ENCODE measurements around the gene GPR39. TPM values are rescaled to one million over a fixed set of nuclear protein-coding genes. Genes with fewer than 3 reads are reported as not detected.

The GPR39 gene
- total RNA-seq, 1 donor from 2014 or later, result not detected

DNA sequence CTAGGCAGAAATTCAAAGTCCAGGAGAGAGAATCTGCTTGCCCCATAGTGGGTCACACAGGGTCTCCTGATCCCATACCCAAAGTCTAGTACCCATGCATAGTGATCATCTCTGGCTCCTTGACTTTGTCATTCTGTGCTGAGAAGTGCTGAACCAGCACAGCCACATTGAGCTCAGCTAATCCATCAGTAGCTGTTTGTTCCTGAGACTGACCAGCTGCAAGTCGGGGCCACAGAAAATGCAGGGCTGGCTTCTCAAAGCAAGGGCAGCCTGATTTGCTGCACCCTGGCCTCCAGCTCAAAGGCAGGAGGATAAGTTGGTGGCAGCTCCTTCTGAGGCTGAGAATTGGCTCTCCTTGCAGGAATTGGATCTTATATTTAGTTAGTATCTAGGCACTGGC is 181.2 kb downstream of the GPR39 start:
- no peak for DNase-seq (ENCODE audit: low read depth, low spot score)

DNA sequence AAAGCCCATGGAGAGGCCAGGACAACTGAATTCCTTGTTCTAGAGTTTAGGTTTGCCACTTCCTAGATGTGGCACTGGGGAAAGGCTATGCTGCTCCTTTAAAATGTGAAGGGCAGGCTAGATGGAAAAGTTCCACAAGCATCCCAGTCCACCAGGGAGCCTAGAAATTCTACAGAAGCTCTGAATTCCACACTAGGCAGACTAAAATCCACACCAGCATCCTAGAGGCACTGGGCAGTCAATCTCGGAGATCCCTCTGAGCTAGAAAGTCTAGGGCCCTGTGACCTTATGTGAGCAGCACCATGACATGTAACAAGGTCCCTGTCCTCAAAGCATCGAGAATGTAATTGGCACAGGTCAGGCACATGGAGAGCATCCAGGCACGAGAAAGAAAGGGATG is 181.9 kb downstream of the GPR39 start:
- DNase-seq (ENCODE audit: low read depth, low spot score), result no peak

DNA sequence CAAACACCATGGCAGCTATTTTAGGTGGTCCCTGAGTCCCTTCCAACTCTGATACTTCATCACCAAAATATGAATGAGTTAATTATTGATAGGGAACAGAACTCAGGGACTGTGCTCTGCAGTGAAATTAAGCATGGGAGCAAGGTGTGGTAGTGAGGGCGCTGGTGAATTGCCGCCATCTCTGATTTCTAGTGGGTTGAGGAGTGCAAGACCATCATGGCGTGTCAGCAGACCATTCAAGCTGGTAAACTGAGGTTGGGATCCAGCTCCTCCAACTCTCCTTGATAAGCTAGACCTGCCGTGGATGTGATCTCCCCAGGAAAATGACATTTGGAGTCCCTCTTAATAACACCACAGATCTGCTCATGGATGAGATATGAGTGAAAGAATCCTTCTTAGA is 183.0 kb downstream of the GPR39 start:
- DNase-seq (ENCODE audit: low read depth, low spot score), result no peak

DNA sequence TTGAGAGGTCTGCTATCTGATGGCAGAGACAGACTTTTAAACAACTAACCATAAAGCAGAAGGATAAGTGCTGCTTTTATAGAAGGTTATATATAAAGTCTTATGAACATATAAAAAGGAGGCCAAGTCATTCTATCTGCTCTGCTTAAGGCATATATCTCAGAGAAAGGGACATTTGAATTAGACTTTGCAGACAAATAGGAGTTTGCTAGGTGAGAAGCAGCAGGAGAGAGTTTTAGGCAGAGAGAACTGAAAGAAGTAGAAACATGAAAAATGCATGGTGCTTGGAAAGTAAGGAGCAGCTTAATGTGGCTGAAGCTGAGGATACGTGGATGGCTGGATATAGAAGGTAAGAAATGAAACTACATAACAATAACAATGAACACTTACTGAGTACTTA is 188.0 kb downstream of the GPR39 start:
- no peak for DNase-seq (ENCODE audit: low read depth, low spot score)

DNA sequence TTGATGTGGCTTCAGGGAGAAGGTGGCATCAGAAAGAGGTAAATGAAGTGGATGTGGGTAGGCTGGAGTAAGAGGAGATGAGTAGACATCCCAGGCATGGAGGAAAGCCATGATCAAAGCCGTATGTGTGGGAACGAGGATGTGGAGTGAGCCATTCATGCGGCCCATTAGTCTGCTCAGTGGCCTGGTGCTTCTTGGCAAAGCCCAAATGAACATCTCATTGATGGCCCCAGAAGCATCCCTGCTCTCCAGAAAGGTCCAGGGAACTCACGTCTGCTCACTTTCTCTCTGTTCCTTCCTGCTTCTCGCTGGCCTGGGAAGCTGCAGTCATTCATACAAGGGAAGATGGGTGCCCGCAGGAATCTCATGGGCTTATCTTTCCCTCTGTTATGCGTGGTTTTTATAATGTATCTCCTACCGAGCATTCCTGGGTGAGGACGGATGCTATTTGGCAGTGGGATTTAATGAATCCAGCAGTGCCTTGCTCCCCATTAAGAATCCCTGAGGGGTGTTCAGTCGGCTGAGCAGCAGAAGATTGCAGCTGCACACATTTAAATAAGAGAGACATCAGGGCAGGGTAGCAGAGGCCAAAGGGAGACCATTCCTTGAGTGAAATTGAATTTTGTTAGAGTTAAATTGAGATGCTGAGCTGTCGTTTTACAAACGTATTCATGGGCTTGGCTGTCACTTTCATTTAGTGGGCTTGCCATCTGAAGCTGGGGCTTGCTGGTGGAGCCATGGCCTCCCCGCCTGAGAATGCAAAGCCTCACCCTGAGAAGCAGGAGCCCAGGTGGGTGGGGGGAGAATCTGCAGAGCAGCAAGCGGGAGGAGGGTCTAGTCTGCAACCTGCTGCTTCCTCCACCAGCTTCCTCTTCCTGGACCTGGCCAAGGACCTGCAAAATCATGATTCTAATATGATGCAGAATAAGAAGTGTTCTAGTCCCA is 188.9 kb downstream of the GPR39 start:
- no peak for DNase-seq (ENCODE audit: low read depth, low spot score)

DNA sequence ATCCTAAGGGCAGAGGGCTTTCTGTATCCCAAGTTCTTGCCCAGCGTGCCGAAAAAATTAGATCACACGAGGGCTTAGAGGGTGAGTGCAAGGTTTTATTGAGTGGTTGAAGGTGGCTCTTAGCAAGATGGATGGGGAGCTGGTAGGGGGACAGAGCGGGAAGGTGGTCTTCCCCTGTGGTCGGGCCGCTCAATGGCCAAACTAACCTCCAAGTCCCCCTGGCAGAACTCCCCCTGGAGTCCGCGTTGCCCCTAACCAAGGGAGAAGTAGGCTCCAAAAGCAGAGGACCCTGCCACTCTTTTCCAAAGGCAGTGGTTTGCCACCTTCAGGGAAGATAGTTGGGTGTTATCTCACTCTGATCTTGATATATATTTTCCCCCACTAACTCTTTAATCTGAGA is 190.0 kb downstream of the GPR39 start:
- DNase-seq (ENCODE audit: low read depth, low spot score), result no peak

DNA sequence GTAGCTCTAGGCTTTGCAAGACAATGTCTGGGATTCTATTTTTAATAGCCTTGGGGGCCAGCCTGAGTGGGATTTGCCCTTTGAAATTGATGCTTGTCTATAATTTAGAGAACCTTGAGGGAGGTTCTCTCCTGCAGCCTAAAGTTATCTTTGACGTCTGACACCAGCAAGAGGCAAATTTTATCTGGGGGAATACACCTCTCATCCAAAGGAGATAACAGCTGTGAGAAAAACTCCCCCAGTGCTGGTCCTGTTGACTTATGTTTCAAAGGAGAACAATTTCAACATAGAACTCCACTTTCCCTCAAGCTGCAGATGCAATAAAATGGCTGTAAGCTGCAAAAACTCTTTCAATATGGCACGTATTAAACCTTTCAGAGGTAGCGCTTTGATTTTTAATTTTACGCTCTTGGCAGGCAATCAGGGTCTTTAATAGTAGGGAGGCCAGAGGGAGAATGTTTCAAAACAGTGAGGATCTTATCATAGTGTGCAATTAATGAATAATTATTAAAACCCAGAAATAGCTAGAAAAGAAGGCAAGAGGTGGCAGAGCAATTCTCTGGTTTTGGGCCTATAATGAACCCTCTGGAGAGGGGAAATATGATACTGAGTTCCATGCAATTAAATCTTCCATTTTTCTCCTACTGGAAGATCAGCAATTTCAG is 191.0 kb downstream of the GPR39 start:
- DNase-seq (ENCODE audit: low read depth, low spot score), result no peak

DNA sequence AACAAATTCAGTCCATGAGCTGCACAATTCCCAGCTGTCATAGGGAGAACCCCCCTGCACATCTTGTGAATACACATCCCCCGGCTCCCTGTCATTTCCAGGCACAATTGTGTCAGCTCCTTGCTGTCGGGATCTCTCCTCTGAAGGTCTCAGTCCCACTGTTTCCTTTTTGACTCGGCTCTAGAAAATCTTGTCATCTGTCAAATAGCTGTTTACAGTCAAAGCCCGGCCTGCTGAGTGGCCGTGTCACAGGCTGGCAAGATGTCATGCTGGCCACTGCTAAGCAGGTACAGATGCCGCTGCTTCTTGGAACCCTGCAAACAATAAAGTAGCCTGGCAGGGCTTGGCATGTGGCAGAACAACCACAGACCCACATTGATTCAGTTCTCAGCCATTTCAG is 191.7 kb downstream of the GPR39 start:
- DNase-seq (ENCODE audit: low read depth, low spot score), result no peak

DNA sequence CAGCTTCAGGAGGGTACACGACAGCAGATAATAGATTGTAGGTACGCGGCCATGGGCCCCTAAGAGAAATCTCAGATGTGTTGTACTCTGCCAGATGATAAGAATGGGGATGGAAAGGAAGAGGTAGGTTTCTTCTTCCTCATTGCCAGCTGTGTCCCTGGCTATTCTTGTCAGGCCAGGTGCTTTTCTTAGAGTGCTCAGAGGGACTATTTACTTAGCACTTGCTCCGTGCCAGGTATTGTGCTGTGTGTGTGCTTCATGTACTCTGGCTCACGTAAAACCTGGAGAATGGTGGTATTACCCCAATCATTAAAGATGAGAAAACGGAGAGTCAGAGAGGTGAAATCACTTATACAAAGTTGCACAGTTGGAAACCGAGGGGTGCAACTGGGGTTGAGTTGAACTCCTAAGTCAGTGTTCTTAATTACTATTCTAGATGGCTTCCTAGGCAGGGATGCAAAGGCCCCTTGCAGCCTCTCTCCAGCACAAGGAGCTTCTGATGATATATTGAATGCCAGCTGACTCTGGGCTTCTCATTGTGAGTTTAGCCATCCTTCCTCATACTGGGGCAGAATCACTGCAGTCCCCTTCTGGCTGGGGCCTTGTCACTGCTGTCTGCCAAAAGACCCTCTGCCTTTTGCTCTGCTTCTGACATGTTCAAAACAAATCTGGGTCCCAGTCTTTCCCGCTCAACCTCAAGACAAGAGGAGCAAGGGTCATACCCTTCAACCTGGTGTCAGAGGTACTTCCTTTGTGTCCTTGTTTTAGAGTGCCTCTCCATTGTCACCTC is 192.7 kb downstream of the GPR39 start:
- no peak for DNase-seq (ENCODE audit: low read depth, low spot score)

DNA sequence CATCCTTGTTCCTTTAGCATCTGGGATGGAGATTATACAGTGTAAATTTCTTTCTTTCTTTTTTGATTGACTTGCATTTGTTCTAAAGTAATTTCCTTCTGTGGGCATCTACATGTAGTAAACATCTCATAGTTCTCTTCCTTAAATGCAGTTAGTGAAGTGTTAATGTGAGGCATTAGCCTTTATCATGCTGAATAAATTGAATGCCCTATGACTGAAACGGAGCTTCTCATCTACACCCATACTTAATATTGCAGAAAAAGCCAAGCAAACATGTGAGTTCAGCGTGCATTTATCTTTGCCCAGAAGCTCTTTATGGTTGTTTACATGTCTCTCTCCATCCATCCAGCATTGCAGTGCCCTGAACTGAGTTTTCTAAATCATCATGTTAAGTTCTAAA is 195.1 kb downstream of the GPR39 start:
- no peak for DNase-seq (ENCODE audit: low read depth, low spot score)

DNA sequence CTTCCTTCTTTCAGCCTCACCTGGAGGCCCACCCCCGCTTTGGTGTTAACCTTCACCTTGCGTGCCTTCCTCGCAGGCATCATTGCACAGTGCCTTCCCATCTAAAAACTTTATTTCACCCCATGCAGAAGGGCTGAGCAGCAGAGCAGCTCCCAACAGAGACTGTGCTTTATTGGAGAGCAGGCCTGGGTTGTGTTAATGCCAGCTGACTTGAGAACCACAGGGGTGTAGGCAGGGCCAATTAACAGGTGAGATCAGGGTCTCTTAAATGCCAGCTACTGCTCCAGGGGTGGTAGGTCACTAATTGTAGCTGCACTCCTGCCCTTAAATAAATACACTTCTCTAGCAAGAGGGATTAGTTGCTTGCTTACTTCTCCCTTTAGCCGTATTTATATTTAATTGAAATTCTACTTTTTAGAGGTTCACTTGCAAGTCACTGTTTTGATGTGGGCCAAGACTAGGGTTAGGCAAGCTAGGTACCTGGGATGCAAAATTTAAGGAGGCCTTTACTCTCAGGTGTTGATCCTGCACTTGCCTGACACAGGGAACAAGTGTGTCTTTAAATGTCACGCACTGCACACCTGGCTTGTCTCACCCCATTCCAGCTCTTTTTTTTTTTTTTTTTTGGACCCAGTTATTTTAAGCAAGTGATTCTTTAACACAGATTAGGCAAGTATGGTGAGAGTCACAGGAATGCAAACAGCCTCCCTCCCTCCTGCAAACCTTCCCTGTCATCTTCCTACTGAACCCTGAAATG is 198.9 kb downstream of the GPR39 start:
- no peak for DNase-seq (ENCODE audit: low read depth, low spot score)

DNA sequence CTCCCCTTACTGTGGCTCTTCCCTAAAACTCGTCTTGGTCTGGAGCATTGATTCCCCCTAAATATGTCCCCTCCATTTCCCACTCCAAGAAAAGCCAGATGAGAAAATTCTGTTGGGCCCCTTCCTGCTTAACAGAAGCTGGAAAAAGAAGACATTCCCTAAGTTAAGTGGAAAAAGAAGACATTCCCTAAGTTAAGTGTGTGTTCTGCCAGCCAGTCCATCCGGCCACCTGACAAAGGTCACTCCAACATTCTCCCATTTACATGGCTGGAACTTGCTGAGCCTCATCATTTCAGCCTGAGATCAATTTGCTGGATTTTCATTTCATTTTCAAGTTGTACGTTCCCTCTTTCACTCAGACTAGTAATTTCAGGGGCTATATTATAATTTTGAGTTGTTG is 201.4 kb downstream of the GPR39 start:
- DNase-seq (ENCODE audit: low read depth, low spot score), result no peak

DNA sequence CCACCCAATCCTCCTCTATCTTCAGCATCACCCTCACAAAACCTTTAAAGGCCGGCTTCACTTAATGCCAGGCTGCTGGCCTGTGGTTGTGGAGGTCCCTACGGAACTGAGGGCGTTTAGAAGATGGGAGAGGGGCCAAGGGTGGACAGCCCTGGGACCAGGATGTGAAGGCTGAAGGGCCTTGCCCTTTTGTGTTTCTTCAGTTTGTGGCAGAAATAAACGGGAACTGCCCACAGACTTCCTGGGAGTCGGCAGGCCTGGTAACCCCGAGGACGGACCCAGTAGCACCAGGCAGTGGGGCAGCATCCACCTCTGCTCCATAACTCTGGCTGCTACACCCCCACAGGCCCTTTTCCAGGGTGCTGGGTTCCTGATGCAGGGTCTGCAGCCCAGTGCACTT is 202.1 kb downstream of the GPR39 start:
- no peak for DNase-seq (ENCODE audit: low read depth, low spot score)

DNA sequence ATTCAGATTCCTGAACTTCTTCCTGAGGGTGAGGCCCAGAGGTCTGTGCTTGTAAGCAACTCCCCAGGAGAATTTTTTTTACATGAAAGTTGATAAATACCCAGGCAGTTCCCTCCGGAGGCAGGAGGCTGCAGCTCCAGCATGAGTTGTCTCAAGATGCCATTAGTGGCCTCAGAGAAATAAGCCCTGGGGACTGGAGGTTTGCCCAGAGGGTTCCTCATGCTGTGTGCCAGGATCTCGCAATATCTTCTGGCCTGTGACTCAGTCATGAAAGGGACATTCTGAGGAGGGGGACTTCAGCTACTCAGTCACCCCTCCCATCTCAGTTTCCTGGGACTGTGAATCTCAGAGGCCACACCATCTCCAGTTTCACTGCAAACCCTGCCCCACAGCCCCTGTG is 203.5 kb downstream of the GPR39 start:
- no peak for DNase-seq (ENCODE audit: low read depth, low spot score)

DNA sequence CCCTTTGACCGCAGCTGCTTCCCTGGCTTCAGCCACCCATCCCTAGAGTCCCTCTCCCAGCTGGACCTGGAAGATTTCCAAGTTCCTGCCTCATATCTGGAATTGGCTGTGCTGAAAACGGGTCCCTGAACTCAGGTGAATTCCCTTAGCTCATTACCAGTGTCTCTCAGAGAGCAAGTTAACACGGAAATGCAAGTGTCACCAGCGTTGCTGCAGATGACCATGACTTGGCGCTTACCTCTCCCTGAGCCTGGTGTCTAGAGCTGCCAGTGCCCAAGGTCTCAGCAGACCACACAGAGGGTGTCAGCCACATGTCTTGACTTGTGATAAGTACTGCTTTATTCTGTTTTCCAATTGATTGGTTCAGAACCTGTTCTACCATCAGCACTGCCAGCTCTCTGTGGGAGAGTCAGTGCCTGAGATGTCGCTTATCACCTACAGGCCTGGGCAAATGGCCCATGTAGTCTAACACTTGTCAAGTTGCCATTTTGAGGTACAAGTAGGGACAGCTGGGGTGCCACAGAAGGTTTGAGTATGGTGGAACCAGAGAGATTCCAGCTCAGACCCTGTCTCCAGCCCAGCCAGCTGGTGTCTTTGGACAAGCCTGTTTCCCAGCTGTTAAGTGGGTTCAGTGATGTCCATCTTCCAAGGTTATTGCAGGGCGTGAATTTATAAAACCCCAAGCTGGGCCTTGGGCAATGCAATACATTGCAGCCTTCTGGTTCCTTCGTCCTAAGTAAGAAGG is 204.7 kb downstream of the GPR39 start:
- DNase-seq (ENCODE audit: low read depth, low spot score), result no peak

DNA sequence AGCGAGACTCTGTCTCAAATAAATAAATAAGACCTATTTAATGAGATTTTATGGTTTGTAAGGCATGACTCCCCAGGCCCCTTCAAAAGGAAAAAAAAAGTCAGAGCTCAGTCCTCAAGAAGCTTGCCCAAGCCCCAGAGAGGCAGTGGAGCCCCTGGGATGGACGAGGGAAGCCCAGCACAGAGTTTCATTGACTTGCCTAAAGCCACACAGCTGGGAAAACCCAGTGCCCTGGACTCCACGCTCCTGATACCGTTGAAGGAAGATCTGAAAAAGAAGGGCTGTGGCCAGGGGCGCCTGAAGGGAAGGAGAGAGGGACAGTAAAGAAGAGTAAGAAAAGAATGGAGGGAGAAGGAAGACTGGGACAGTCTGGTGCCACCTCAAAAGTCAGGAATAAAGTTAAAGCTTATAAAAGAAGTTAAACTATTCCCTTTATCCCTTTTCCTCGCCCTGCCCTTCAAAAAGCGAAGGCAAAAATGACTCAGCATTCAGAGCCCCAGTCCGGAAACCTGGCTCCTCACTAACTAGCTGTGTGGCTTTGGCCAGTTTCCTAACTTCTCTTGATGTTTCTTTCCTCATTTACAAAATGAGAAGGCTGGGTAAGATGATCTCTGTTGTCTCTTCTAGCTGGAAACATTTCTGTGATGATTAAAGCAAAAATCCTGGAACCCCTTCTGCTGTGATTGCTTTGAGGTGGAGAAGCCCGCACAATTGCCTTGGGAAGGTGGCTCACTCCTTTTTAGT is 206.7 kb downstream of the GPR39 start:
- DNase-seq (ENCODE audit: low read depth, low spot score), result no peak

DNA sequence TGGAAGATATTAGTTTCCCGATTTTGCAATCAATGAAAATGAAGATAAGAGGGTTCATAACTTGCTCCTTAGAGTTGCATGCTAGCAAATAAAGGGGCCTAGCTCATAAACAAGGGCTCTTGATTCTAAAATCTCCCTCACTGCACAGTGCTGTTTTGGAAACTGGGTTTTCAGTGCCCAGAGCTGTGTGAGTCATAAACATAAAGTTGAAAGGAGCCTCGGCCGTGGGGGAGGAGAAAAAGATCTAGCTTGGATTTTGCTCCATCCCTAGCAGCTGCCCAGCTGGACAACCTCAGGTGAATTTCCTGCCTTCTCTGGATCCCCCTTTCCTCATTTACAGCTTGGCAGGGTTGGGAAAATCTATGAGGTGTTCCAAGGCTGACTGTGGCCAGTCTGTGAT is 210.9 kb downstream of the GPR39 start:
- DNase-seq (ENCODE audit: low read depth, low spot score), result no peak

DNA sequence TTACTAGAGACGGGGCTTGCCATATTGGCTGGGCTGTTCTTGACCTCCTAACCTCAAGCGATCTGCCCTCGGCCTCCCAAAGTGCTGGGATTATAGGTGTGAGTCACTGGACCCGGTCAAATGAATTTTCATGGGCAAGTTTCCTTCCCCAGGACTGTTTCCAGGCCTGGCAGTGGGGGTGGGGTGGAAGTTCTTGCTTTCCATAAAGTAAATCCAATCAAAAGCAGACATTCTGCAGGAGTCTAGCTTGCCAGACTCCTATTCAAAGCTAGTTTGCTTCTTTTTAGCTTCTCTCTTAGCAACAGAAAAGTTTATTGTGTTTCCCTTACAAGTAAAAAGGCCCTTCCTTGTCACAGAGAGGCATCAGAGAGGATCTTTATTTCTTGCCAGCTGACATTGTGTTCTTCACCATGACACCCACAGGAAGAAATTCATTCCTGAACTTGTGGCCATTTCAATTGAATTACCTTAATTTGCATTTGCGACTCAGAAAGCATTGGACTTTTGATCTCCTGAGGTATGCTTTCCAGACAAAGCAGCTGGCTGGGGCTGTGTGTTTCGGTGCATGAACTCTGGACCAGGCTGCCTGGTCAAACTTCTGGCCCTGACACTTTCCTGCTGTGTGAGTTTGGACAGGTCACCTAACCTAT is 215.5 kb downstream of the GPR39 start:
- DNase-seq (ENCODE audit: low read depth, low spot score), result no peak

DNA sequence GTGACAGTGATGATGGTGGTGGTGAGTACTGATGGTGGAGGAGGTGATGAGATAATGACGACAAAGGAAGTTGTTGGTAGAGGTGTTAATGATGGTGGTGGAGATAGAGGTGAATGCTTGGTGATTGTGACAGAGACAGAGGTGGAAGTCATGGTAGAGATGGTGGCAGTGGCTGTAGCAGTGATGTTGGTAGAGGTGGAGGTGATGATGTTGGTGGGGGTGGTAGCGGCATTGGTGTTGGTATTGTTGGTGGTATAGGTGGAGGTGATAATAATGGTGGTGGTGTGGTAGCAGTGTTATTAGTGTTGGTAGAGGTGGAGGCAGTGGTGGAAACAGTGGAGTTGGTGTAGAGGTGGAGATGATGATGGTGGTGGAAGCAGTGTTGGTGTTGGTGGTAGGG is 217.0 kb downstream of the GPR39 start:
- no peak for DNase-seq (ENCODE audit: low read depth, low spot score)

Measured in pulmonary artery endothelial cell (primary cell).